Cerebellar nuclear complex (tissue), 1 donor: ENCODE data around the gene ZNF292.
"Not testable (repeated sequence)": the region's sequence is repeated elsewhere in the genome, so short reads cannot be mapped to it uniquely, and the experiment has no call there.

Source experiments
- DNase-seq, 2 experiments: peaks; one replicate each; lab custom pipeline; 2025; lab: John Stamatoyannopoulos, UW

The ZNF292 gene

GRCh38 chr6:87214831-87215230 is 59.5 kb downstream of the ZNF292 start:
- DNase-seq = no peak

GRCh38 chr6:87220997-87221396 is 65.6 kb downstream of the ZNF292 start:
- no peak for DNase-seq

- DNase-seq = no peak
Measured at GRCh38 chr6:87222676-87223075, 67.3 kb downstream of the ZNF292 start.

GRCh38 chr6:87224971-87225370 is 69.6 kb downstream of the ZNF292 start:
- DNase-seq = no peak

DNA sequence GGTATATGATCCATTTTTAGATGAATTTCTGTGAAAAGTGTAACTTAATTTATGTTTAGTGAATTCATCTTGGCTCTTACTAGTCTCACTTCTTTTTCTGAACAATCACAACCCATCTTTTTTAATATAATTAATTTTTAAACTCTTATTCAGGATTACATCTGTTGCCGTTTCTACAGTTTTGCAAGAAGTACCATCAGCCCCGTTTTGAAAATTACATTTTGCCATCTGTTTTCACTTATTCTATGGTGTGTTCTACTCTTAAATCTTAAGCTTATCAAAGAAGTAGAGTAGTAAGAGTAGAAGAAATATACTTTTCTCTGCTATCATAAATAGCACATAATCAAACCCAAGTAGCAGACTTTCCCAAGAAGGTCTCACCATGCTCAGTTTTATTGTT is 70.1 kb downstream of the ZNF292 start:
- no peak for DNase-seq

GRCh38 chr6:87225937-87226336 is 70.6 kb downstream of the ZNF292 start:
- no peak for DNase-seq

DNA sequence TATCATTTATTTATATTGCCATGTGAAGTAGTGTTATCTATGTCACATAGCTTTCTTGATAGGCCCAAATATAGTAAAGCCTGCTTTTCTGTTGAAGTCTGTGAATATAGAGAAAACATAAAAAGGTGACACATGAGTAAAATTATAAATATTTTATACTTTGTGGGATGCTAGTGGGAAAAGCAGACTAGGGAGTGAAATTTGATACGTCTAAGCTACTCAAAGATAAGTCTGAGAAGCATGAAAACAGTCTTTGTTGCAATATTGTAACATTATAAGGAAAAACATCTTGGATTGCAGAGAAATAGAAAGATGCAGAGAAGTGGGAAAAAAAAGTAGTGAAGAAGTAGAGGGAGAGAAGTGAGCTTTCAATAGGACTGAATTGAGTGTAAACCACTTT is 75.4 kb downstream of the ZNF292 start:
- DNase-seq = no peak

- DNase-seq = no peak
Measured at GRCh38 chr6:87237804-87238203, 82.4 kb downstream of the ZNF292 start.

DNA sequence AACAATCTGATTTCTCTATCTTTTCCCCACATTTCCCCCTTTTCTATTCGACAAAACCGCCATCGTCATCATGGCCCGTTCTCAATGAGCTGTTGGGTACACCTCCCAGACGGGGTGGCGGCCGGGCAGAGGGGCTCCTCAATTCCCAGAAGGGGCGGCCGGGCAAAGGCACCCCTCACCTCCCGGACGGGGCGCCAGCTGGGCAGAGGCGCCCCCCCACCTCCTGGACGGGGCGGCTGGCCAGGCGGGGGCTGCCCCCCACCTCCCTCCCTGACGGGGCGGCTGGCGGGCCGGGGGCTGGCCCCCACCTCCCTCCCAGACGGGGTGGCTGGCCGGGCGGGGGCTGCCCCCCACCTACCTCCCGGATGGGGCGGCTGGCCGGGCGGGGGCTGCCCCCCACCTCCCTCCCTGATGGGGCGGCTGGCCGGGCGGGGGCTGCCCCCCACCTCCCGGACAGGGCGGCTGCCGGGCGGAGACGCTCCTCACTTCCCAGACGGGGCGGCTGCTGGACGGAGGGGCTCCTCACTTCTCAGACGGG is 83.8 kb downstream of the ZNF292 start:
- not testable (repeated sequence) for DNase-seq

DNA sequence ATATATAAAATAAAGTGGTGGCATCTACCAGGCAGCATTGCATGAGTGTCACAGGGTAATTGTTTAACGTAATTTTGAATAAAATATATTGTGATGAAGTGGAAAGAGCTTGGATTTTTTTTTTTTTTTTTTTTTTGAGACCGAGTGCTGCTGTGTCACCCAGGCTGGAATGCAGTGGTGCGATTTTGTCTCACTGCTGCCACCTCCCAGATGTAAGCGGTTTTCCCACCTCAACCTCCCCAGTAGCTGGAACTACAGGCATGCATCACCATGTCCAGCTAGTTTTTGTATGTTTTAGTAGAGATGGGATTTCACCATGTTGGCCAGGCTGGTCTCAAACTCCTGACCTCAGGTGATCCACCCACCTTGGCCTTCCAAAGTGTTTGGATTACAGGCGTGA is 85.9 kb downstream of the ZNF292 start:
- no peak for DNase-seq

DNA sequence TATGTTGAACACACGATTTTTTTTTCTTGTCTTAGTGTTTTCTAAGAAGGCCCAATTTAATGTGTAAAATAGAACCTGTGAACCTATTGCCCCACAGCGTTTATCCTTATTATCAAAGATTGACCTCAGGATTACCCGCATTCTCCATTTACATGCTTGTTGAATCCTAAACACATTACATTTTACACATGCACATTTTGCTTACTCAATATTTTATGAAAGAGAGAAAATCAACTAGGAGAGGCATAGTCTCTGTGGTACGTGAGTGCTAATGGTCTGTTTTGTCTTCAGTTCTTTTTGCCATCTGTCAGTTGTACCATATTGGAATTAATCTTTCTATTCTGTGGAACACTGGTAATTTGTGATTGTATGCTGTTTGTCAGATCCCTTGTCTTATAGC is 86.9 kb downstream of the ZNF292 start:
- DNase-seq = no peak

GRCh38 chr6:87243812-87244211 is 88.4 kb downstream of the ZNF292 start:
- no peak for DNase-seq

- DNase-seq = no peak
Measured at GRCh38 chr6:87244380-87244779, 89.0 kb downstream of the ZNF292 start.

DNA sequence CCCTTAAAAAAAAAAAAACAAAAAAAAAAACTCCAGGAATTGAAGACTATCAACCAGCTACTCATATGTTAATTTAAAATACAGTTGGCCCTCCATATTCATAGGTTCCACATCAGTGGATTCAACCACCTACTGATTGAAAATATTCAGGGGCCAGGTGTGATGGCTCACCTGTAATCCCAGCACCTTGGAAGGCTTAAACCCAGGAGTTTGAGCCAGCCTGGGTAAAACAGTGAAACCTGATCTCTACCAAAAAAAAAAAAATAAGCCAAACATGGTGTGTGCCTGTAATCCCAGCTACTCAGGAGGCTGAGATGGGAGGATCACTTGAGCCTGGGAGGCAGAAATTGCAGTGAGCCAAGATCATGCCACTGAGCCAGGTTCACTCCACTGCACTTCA is 94.7 kb downstream of the ZNF292 start:
- no peak for DNase-seq

GRCh38 chr6:87251225-87251624 is 95.9 kb downstream of the ZNF292 start:
- DNase-seq = no peak

DNA sequence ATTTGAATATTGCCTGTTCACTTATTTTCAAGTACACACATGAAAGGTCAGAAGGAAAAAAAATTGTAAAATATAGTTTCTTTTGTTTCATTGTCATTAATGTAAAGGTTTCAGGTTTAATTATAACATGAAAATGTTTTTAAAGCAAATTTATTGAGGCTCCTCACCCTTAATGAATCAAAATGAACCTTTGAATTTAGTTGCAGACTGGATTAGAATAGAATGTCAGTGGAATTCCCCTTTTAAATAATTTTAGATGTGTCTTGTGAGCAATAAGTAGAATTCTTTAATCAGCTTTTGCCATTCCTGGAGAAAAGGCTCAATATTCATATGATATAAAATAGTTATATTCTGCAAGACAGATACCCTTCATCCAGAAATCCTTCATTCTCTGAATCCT is 96.4 kb downstream of the ZNF292 start:
- no peak for DNase-seq

GRCh38 chr6:87257046-87257445 is 101.7 kb downstream of the ZNF292 start:
- no peak for DNase-seq

DNA sequence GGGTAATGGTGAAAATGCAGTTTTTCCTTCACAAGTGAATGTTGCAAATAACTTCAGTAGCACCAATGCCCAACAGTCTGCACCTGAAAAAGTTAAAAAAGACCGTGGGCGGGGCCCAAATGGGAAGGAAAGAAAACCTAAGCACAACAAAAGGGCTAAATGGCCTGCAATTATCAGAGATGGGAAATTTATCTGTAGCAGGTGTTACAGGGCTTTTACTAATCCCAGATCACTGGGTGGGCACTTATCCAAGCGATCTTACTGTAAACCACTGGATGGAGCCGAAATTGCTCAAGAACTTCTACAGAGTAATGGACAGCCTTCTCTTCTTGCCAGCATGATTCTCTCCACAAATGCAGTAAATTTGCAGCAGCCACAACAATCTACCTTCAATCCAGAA is 102.2 kb downstream of the ZNF292 start:
- no peak for DNase-seq

GRCh38 chr6:87257975-87258374 is 102.6 kb downstream of the ZNF292 start:
- DNase-seq = no peak

DNA sequence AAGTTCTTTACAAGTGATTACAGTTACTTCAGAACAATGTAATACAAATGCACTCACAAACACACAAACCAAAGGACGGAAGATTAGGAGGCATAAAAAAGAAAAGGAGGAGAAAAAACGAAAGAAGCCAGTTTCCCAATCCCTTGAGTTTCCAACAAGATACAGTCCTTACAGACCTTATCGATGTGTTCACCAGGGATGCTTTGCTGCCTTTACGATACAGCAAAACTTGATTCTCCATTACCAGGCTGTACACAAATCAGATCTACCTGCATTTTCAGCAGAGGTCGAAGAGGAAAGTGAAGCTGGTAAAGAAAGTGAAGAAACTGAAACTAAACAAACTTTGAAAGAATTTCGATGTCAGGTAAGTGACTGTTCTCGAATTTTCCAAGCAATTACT is 104.4 kb downstream of the ZNF292 start:
- DNase-seq = no peak

- DNase-seq = no peak
Measured at GRCh38 chr6:87261534-87261933, 106.2 kb downstream of the ZNF292 start.

- DNase-seq = no peak
Measured at GRCh38 chr6:87264481-87264880, 109.1 kb downstream of the ZNF292 start.

- no peak for DNase-seq
Measured at GRCh38 chr6:87274660-87275274, 119.4 kb downstream of the ZNF292 start.

DNA sequence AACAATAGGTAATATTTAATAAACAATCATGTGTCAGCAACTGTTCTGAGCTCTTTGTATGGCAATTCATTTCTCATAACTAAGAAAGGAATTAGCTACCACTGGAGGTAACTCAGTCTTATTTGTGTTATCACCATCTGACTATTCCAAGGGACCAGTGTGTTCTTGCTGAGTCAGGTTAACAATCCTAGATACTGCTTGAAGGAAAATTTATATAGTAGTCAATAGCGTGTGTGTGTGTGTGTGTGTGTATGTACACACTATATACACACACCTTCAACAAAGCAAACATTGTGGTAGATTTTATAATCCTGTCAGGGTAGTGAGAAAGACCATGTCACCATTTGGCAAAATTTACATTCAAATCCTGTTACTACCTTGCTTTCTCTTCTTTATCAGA is 121.3 kb downstream of the ZNF292 start:
- no peak for DNase-seq
